Erythroblast (primary cell): Measurements from ENCODE around the gene GPHB5.

ENCODE experiments used
- GATA1 ChIP-seq: IDR thresholded peaks from 2 replicates; pipeline ENCODE4 v1.6.1; 2011; ENCODE audit warnings: low read depth, mild to moderate bottlenecking, control low read depth, low read length, moderate library complexity
- POLR2A ChIP-seq: IDR thresholded peaks from 2 replicates; pipeline ENCODE4 v1.6.1; 2011; ENCODE audit warnings: mild to moderate bottlenecking, low read length

DNA sequence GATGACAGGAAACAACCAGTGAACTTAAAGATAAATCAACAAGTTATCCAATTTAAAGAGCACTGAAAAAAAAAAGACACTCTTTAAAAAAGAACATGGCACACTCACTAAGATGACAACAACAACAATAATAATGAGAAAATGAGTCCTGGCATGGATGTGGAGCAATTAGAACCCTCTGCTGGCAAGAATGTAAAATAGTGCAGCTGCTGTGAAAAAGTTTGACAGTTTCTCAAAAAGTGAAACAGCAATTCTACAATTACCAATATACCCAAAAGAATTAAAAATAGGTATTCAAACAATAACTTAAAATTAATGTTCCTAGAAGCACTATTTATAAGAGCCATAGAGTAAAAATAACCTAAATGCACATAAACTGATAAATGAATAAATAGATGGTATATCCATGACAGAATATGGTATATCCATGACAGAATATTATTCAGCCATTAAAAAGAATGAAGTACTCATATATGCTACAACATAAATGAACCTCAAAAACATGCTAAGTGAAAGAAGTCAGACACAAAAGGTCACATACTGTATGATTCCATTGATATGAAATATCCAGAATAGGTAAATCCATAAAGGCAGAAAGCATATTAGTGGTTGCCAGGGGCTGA is 49.1 kb upstream of the GPHB5 start:
- TF ChIP-seq POLR2A, result no peak
- no peak for TF ChIP-seq GATA1
